PC-9 (cell line): ENCODE results near the gene CALY. TPM values are rescaled to one million over a fixed set of nuclear protein-coding genes. Genes with fewer than 3 reads are reported as not detected.

ENCODE experiments used
- BruUV-seq: library from RNA; stranded (reverse); fragments of 400-500 nt; replicated peaks from 2 replicates; lab custom pipeline; 2021; lab: Mats Ljungman, UMichigan
- CTCF ChIA-PET: fragments of 300-600 bp; sonication (Branson Sonifier 250); formaldehyde crosslinking; loops from one replicate; lab custom pipeline; 2022; ENCODE audit warnings: antibody characterized with exemption; lab: Charles Lee
- POLR2A ChIA-PET: fragments of 300-600 bp; sonication (Branson Sonifier 250); formaldehyde crosslinking; loops from one replicate; lab custom pipeline; 2022; ENCODE audit warnings: antibody characterized with exemption; ENCODE audit not compliant: unreplicated experiment; lab: Charles Lee
- DNase-seq, 2 experiments: peaks; one replicate each; pipeline versions ENCODE4 v3.0.0 to v3.0.0-alpha.2; 2015 to 2022; ENCODE audit warnings: mixed read lengths in 1 of 2
- H2AFZ ChIP-seq: fragments of 200-600 bp; sonication (generic); 2 replicates; pipeline ENCODE4 v1.8.1; 2017; ENCODE audit warnings: antibody characterized with exemption
- H3F3A ChIP-seq: fragments of 200-600 bp; sonication (generic); 2 replicates; pipeline ENCODE4 v1.8.1; 2017; ENCODE audit warnings: antibody characterized with exemption, mild to moderate bottlenecking, low read depth; ENCODE audit not compliant: insufficient read depth
- H3K27ac ChIP-seq: fragments of 200-600 bp; sonication (generic); 2 replicates; pipeline ENCODE4 v1.6.1; 2016; ENCODE audit warnings: mixed run types
- H3K27me3 ChIP-seq: fragments of 200-600 bp; sonication (generic); 2 replicates; pipeline ENCODE4 v1.6.1; 2016; ENCODE audit warnings: low read depth, mixed run types; ENCODE audit not compliant: insufficient read depth
- H3K36me3 ChIP-seq: fragments of 200-600 bp; sonication (generic); 2 replicates; pipeline ENCODE4 v1.6.1; 2016; ENCODE audit warnings: low read depth, mixed run types
- H3K4me1 ChIP-seq: fragments of 200-600 bp; sonication (generic); replicated peaks from 2 replicates; pipeline ENCODE4 v1.6.1; 2016; ENCODE audit warnings: mixed run types; ENCODE audit not compliant: insufficient read depth
- H3K4me2 ChIP-seq: fragments of 200-600 bp; sonication (generic); 2 replicates; pipeline ENCODE4 v1.6.1; 2017; ENCODE audit warnings: mixed run types
- H3K4me3 ChIP-seq: fragments of 200-600 bp; sonication (generic); 2 replicates; pipeline ENCODE4 v1.6.1; 2016; ENCODE audit warnings: mixed run types
- H3K79me2 ChIP-seq: fragments of 200-600 bp; sonication (generic); 2 replicates; pipeline ENCODE4 v1.6.1; 2017; ENCODE audit warnings: low read depth, mixed run types
- H3K9me2 ChIP-seq: fragments of 200-600 bp; sonication (generic); 2 replicates; pipeline ENCODE4 v1.8.1; 2017; ENCODE audit warnings: mild to moderate bottlenecking; ENCODE audit not compliant: insufficient read depth
- H3K9me3 ChIP-seq: fragments of 200-600 bp; sonication (generic); 2 replicates; pipeline ENCODE4 v1.8.1; 2016; ENCODE audit warnings: low read depth; ENCODE audit not compliant: insufficient read depth
- H4K20me1 ChIP-seq: fragments of 200-600 bp; sonication (generic); 2 replicates; pipeline ENCODE4 v1.8.1; 2017; ENCODE audit not compliant: insufficient read depth
- EZH2 ChIP-seq: fragments of 200-600 bp; sonication (generic); IDR thresholded peaks from 2 replicates; pipeline ENCODE4 v1.8.0; 2017; ENCODE audit warnings: antibody characterized with exemption, low read depth
- intact Hi-C: fragments of 100-400 bp; cut with micrococcal nuclease; formaldehyde crosslinking; loops from one replicate; pipeline ENCODE4 v1.10.0; 2022; ENCODE audit not compliant: unreplicated experiment
- total RNA-seq: library from RNA; stranded (reverse); gene quantifications from 2 replicates; pipeline ENCODE4 v1.2.3, GENCODE V29; 2021
- TF ChIP-seq, protein P1 (sequence below): fragments of 200-600 bp; sonication (generic); conservative IDR thresholded peaks from 2 replicates; pipeline ENCODE4 v1.6.1; 2017; ENCODE audit warnings: mixed run types, antibody characterized with exemption, mild to moderate bottlenecking, moderate library complexity

Gene CALY
- total RNA-seq, 1 experiment from 2014 or later, result not detected

DNA sequence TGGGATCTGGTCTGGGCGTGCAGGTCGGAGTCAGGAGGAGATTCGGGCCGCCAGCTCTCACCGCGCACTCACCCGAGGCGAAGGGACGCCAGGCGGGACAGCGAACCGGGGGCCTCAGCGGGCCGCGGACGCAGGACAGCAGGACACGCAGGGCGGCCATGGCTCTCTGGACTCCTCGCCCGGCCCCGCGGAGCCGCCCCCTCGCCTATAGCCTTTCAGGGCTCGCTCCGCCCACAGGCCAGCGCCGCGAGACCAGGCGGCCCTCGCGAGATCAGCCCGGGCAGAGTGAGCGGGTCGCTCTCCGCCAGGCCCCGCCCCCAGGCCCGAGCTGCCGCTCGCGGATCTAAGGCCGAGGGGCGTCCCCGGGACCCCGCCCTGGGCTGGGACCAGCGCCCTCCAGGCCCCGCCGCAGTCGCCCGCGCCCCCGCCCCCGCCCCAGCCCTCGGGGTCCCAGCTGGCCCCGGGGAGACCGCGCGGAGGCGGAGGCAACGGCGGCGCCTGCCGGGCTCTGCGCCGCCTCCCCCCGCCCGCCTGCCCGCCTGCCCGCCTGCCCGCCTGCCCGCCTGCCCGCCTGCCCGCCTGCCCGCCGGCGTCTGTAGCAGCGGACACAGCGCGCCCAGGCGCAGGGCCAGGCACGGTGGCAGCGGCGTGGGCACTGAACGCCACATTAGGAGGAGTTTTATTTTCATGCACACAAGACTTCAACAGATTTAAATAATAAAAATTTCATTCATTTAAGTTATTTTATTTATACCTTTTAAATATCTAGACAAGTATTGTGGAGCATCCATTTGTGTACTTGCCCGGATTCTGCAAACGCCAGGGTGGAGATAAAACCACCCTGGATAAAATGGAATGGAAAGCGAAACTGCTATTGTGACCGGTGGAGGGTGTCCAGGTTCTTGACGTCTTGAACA is 36.7 kb upstream of the CALY start, which contains the start of gene ECHS1:
Gene ECHS1, minus strand, starts transcription at position 181 of the 917 bp plus-strand sequence. Its CDS starts 21 bp downstream, at position 160.
- Histone ChIP-seq H3K36me3 (no peaks in the 10 kb centered on the region), H2AFZ (no peak within 1 kb of the TSS), H3K9me2 (no peaks in the 10 kb centered on the region), H3K27ac (no peak within 1 kb of the TSS), H3K79me2 (peaks cover 8% of the 10 kb centered on the region; the same call in 1 of the 2 replicates), H3K4me1 (no peaks in the 10 kb centered on the region; the same call in 1 of the 2 replicates), H3K4me3 (peak within 1 kb of the TSS; percentile 61; the same call in 1 of the 2 replicates), H3F3A (no peaks in the 10 kb centered on the region), H3K4me2 (peak within 1 kb of the TSS; percentile 75), H3K27me3 (no peaks in the 10 kb centered on the region), H3K9me3 (no peaks in the 10 kb centered on the region), H4K20me1 (no peaks in the 10 kb centered on the region)
- no TSS peak for BruUV-seq
- TF ChIP-seq EZH2, result no peak
- TF ChIP-seq, protein P1, sequence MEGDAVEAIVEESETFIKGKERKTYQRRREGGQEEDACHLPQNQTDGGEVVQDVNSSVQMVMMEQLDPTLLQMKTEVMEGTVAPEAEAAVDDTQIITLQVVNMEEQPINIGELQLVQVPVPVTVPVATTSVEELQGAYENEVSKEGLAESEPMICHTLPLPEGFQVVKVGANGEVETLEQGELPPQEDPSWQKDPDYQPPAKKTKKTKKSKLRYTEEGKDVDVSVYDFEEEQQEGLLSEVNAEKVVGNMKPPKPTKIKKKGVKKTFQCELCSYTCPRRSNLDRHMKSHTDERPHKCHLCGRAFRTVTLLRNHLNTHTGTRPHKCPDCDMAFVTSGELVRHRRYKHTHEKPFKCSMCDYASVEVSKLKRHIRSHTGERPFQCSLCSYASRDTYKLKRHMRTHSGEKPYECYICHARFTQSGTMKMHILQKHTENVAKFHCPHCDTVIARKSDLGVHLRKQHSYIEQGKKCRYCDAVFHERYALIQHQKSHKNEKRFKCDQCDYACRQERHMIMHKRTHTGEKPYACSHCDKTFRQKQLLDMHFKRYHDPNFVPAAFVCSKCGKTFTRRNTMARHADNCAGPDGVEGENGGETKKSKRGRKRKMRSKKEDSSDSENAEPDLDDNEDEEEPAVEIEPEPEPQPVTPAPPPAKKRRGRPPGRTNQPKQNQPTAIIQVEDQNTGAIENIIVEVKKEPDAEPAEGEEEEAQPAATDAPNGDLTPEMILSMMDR, result no peak
- CTCF ChIA-PET, result no interaction called here
- intact Hi-C loops, result loop anchor here (10.0 kb wide), 1 partner anchor 151 kb away; the partner anchor contains the start of gene CYP2E1
- DNase-seq, result peak; percentile 72 to 93
- POLR2A ChIA-PET, result interaction anchor here (0.5 to 0.7 kb wide), 2 partner anchors 49 to 91 kb away, joined by 3 to 12 read pairs; no protein-coding TSS in a partner anchor

DNA sequence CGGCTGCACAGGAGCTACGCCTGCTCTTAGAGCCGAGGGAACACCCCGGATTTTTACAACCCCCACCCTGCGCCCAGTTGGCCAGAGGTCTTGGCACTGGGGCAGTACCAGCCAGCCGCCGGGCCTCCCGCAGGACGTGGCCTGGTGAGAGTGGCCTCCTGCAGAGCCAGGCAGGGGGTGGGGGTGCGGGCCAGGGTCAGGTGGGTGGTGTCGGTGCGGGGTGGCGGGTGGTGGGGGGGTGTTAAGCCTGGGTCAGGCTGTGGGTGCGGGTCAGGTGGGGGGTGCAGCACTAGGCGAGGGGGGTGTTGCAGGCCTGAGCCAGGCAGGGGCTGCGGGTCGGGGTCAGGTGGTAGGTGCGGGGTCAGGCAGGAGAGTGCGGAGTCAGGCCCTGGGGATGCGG is 35.8 kb upstream of the CALY start:
- intact Hi-C loops, result loop anchor here (10.0 kb wide), 1 partner anchor 152 kb away; the partner anchor contains the start of gene CYP2E1
- peak overlapping the region; percentile 75 for H3K4me2 ChIP-seq

More for the DNA sequence above, 35.8 kb upstream of the CALY start:
- H3K79me2 ChIP-seq, result peaks cover 8% of the 10 kb centered on the region; the same call in 1 of the 2 replicates
- DNase-seq, result no peak
- no peaks in the 10 kb centered on the region; the same call in 1 of the 2 replicates for H3K4me1 ChIP-seq
- H4K20me1 ChIP-seq, result no peaks in the 10 kb centered on the region
- H3K9me3 ChIP-seq, result no peaks in the 10 kb centered on the region
- TF ChIP-seq, protein P1, result no peak
- TF ChIP-seq EZH2, result no peak
- H2AFZ ChIP-seq, result no peak overlapping the region
- BruUV-seq, result no TSS peak
- no peak overlapping the region for H3K27ac ChIP-seq
- H3K27me3 ChIP-seq, result no peaks in the 10 kb centered on the region
- H3K9me2 ChIP-seq, result no peaks in the 10 kb centered on the region
- ChIA-PET CTCF (no interaction called here), POLR2A (no interaction called here)
- H3K36me3 ChIP-seq, result no peaks in the 10 kb centered on the region
- H3K4me3 ChIP-seq, result peak overlapping the region; percentile 33; the same call in 1 of the 2 replicates
- H3F3A ChIP-seq, result no peaks in the 10 kb centered on the region
